H1 (cell line): Measurements from ENCODE around the gene AHDC1. TPM values are rescaled to one million over a fixed set of nuclear protein-coding genes. Genes with fewer than 3 reads are reported as not detected.

Experiments
- CTCF ChIA-PET: fragments of 300-600 bp; sonication (Branson Sonifier 250); formaldehyde crosslinking; loops from one replicate; lab custom pipeline; 2021; ENCODE audit not compliant: partially characterized antibody; lab: Charles Lee
- POLR2A ChIA-PET: fragments of 300-600 bp; sonication (Branson Sonifier 250); formaldehyde crosslinking; loops from one replicate; lab custom pipeline; 2021; ENCODE audit warnings: inconsistent platforms; ENCODE audit not compliant: partially characterized antibody; lab: Charles Lee
- DNase-seq, 2 experiments: peaks; one replicate each; pipeline versions ENCODE4 v3.0.0 to v3.0.0-alpha.2; 2010 to 2022; ENCODE audit warnings: low spot score in 2 of 2, low read depth in 1 of 2, mixed read lengths in 1 of 2
- FAIRE-seq: peaks from 2 replicates; lab custom pipeline; 2011; peaks lifted over from hg19 to GRCh38; lab: Jason Lieb, UNC
- H2AFZ ChIP-seq: 2 replicates; pipeline ENCODE4 v1.8.1; 2012; ENCODE audit warnings: low read length, inconsistent platforms
- H2AK5ac ChIP-seq: 2 replicates; pipeline ENCODE4 v1.6.1; 2013; ENCODE audit warnings: low read depth, low read length
- H2BK120ac ChIP-seq: replicated peaks from 2 replicates; pipeline ENCODE3; 2013; ENCODE audit warnings: low read depth, low read length, inconsistent platforms
- H2BK12ac ChIP-seq: 2 replicates; pipeline ENCODE4 v1.6.1; 2013; ENCODE audit warnings: low read depth, low read length
- H2BK15ac ChIP-seq: 2 replicates; pipeline ENCODE4 v1.6.1; 2013; ENCODE audit warnings: low read length
- H2BK20ac ChIP-seq: 2 replicates; pipeline ENCODE4 v1.6.1; 2013; ENCODE audit warnings: low read length
- H2BK5ac ChIP-seq: 2 replicates; pipeline ENCODE4 v1.6.1; 2013; ENCODE audit warnings: low read depth, low read length
- H3K14ac ChIP-seq: 2 replicates; pipeline ENCODE4 v1.6.1; 2013; ENCODE audit warnings: inconsistent platforms; ENCODE audit not compliant: insufficient read length
- H3K18ac ChIP-seq: 2 replicates; pipeline ENCODE4 v1.6.1; 2013; ENCODE audit warnings: low read length; ENCODE audit errors: extremely low read depth
- H3K23ac ChIP-seq: 2 replicates; pipeline ENCODE4 v1.6.1; 2013; ENCODE audit warnings: inconsistent platforms; ENCODE audit not compliant: insufficient read length
- H3K23me2 ChIP-seq: 2 replicates; pipeline ENCODE4 v1.6.1; 2013; ENCODE audit warnings: low read depth, low read length
- H3K27ac ChIP-seq: 2 replicates; pipeline ENCODE4 v1.6.1; 2011; ENCODE audit warnings: low read depth, low read length, inconsistent platforms
- H3K27me3 ChIP-seq, 4 experiments: replicated peaks in 1 of 4; 1 replicate in 1 of 4; 2 replicates in 3 of 4; pipeline versions ENCODE4 v1.6.1 to v1.8.1; 2011 to 2013; ENCODE audit warnings: low read length in 3 of 4, mild to moderate bottlenecking in 3 of 4, inconsistent platforms in 2 of 4, mixed read lengths in 2 of 4, moderate library complexity in 1 of 4; ENCODE audit not compliant: control insufficient read depth in 3 of 4, insufficient read depth in 3 of 4; ENCODE audit errors: extremely low read depth in 1 of 4
- H3K36me3 ChIP-seq, 4 experiments: 2 replicates each; pipeline versions ENCODE4 v1.6.1 to v1.8.1; 2011 to 2013; ENCODE audit warnings: mild to moderate bottlenecking in 4 of 4, low read length in 3 of 4, moderate library complexity in 2 of 4, control low read depth in 1 of 4, inconsistent platforms in 1 of 4; ENCODE audit not compliant: insufficient read depth in 4 of 4, control insufficient read depth in 2 of 4
- H3K4ac ChIP-seq: replicated peaks from 2 replicates; pipeline ENCODE3; 2013; ENCODE audit warnings: low read length, low read depth, mixed read lengths, inconsistent platforms; ENCODE audit not compliant: insufficient read length
- H3K4me1 ChIP-seq, 4 experiments: replicated peaks in 1 of 4; 1 replicate in 1 of 4; 2 replicates in 3 of 4; pipeline versions ENCODE4 v1.6.1 to v1.8.1; 2011 to 2013; ENCODE audit warnings: low read length in 3 of 4, inconsistent platforms in 2 of 4, mixed read lengths in 1 of 4; ENCODE audit not compliant: insufficient read depth in 4 of 4, control insufficient read depth in 3 of 4
- H3K4me2 ChIP-seq, 2 experiments: 2 replicates each; pipeline versions ENCODE4 v1.6.1 to v1.8.1; 2011 to 2013; ENCODE audit warnings: low read depth in 2 of 2, low read length in 2 of 2, control low read depth in 1 of 2, inconsistent platforms in 1 of 2, mild to moderate bottlenecking in 1 of 2; ENCODE audit not compliant: insufficient read depth in 1 of 2
- H3K4me3 ChIP-seq, 4 experiments: fragments of 200-600, 300-600 bp in 1 of 4; sonication (generic), shearing (Covaris generic), sonication (Bioruptor Twin) in 1 of 4; 2 replicates each; pipeline versions ENCODE4 v1.5.1 to v1.8.1; 2011 to 2016; ENCODE audit warnings: low read length in 4 of 4, low read depth in 3 of 4, control low read depth in 2 of 4, inconsistent platforms in 2 of 4, mild to moderate bottlenecking in 2 of 4, mixed read lengths in 1 of 4, moderate library complexity in 1 of 4; ENCODE audit not compliant: insufficient read depth in 2 of 4; ENCODE audit errors: extremely low read depth in 1 of 4
- H3K56ac ChIP-seq: replicated peaks from 2 replicates; pipeline ENCODE3; 2013; ENCODE audit warnings: low read depth, mild to moderate bottlenecking, mixed read lengths, low read length, inconsistent platforms; ENCODE audit not compliant: insufficient read length
- H3K79me1 ChIP-seq: 2 replicates; pipeline ENCODE4 v1.6.1; 2013; ENCODE audit warnings: low read depth, low read length, control low read depth
- H3K79me2 ChIP-seq, 2 experiments: 2 replicates each; pipeline versions ENCODE4 v1.6.1 to v1.8.1; 2012 to 2013; ENCODE audit warnings: low read length in 2 of 2, mild to moderate bottlenecking in 2 of 2, inconsistent platforms in 1 of 2; ENCODE audit not compliant: insufficient read depth in 2 of 2, control insufficient read depth in 1 of 2
- H3K9ac ChIP-seq, 4 experiments: replicated peaks in 1 of 4; 1 replicate in 1 of 4; 2 replicates in 3 of 4; pipeline versions ENCODE4 v1.6.1 to v1.8.1; 2011 to 2013; ENCODE audit warnings: low read depth in 3 of 4, low read length in 3 of 4, control low read depth in 2 of 4, mild to moderate bottlenecking in 2 of 4, moderate library complexity in 2 of 4, inconsistent platforms in 1 of 4; ENCODE audit errors: extremely low read depth in 1 of 4
- H3K9me3 ChIP-seq, 2 experiments: 2 replicates each; pipeline versions ENCODE4 v1.6.1 to v1.8.1; 2012 to 2013; ENCODE audit warnings: mild to moderate bottlenecking in 2 of 2, moderate library complexity in 2 of 2, control low read depth in 1 of 2, inconsistent platforms in 1 of 2, low read depth in 1 of 2, low read length in 1 of 2, mixed read lengths in 1 of 2; ENCODE audit not compliant: insufficient read depth in 2 of 2
- H4K20me1 ChIP-seq, 2 experiments: replicated peaks in 1 of 2; 2 replicates each; pipeline versions ENCODE3 to v1.8.1; 2011 to 2013; ENCODE audit warnings: inconsistent platforms in 2 of 2, low read length in 2 of 2, mild to moderate bottlenecking in 1 of 2; ENCODE audit not compliant: insufficient read depth in 2 of 2, control insufficient read depth in 1 of 2
- H4K5ac ChIP-seq: 2 replicates; pipeline ENCODE4 v1.6.1; 2013; ENCODE audit warnings: low read length, low read depth, mixed read lengths, inconsistent platforms; ENCODE audit not compliant: insufficient read length
- H4K8ac ChIP-seq: 2 replicates; pipeline ENCODE4 v1.8.0; 2013; ENCODE audit warnings: mild to moderate bottlenecking, moderate library complexity, low read length, inconsistent platforms; ENCODE audit not compliant: insufficient read depth; ENCODE audit errors: extremely low read depth
- H4K91ac ChIP-seq: replicated peaks from 2 replicates; pipeline ENCODE3; 2013; ENCODE audit warnings: low read length, mixed read lengths, inconsistent platforms; ENCODE audit not compliant: insufficient read length
- BACH1 ChIP-seq: IDR thresholded peaks from 2 replicates; pipeline ENCODE4 v1.6.1; 2012; ENCODE audit warnings: low read length, improper control_type of control experiment
- CBX8 ChIP-seq: fragments of 300-800, 300-1000 bp; sonication (generic); IDR thresholded peaks from 2 replicates; pipeline ENCODE4 v1.7.1; 2016; ENCODE audit warnings: low read depth, low read length, borderline replicate concordance
- FOSL1 ChIP-seq: IDR thresholded peaks from 2 replicates; pipeline ENCODE4 v1.6.1; 2011; ENCODE audit warnings: mild to moderate bottlenecking, low read depth, low read length, moderate library complexity; ENCODE audit not compliant: insufficient read depth
- HDAC6 ChIP-seq: IDR thresholded peaks from one replicate; pipeline ENCODE4 v1.7.1; 2012; ENCODE audit warnings: low read depth, mild to moderate bottlenecking, inconsistent platforms, low read length, moderate library complexity
- KDM4A ChIP-seq: IDR thresholded peaks from one replicate; pipeline ENCODE4 v1.7.1; 2012; ENCODE audit warnings: low read depth, mild to moderate bottlenecking, moderate library complexity, low read length, inconsistent platforms; ENCODE audit not compliant: severe bottlenecking
- KDM5A ChIP-seq: fragments of 200-600 bp; IDR thresholded peaks from 2 replicates; pipeline ENCODE4 v1.7.1; 2012; ENCODE audit warnings: mild to moderate bottlenecking, low read length, inconsistent platforms, mixed read lengths
- PHF8 ChIP-seq: fragments of 200-600 bp; sonication (generic); conservative IDR thresholded peaks from 2 replicates; pipeline ENCODE4 v1.7.1; 2012; ENCODE audit warnings: low read depth, mild to moderate bottlenecking, inconsistent platforms, low read length, moderate library complexity
- RFX5 ChIP-seq: IDR thresholded peaks from 2 replicates; pipeline ENCODE4 v1.6.1; 2011; ENCODE audit warnings: low read depth, low read length, improper control_type of control experiment, borderline replicate concordance
- SIN3A ChIP-seq, 2 experiments: IDR thresholded peaks in 1 of 2; conservative IDR thresholded peaks in 1 of 2; 2 replicates each; pipeline ENCODE4 v1.6.1; 2011 to 2012; ENCODE audit warnings: low read length in 2 of 2, improper control_type of control experiment in 1 of 2, low read depth in 1 of 2, mild to moderate bottlenecking in 1 of 2
- SIX5 ChIP-seq: IDR thresholded peaks from 2 replicates; pipeline ENCODE4 v1.6.1; 2011; ENCODE audit warnings: mild to moderate bottlenecking, low read depth, low read length
- TAF1 ChIP-seq: IDR thresholded peaks from 2 replicates; pipeline ENCODE4 v1.6.1; 2011; ENCODE audit warnings: mild to moderate bottlenecking, low read depth, low read length
- TEAD4 ChIP-seq: IDR thresholded peaks from 2 replicates; pipeline ENCODE4 v1.6.1; 2012; ENCODE audit warnings: low read depth, low read length, inconsistent platforms, mixed read lengths
- USF2 ChIP-seq: IDR thresholded peaks from 2 replicates; pipeline ENCODE4 v1.6.1; 2011; ENCODE audit warnings: low read length, improper control_type of control experiment
- WGBS, 2 experiments: shearing (Covaris generic) in 1 of 2; methylation state at CpG; one replicate each; pipeline versions ENCODE4 v1.1.6 to v1.1.7; 2013 to 2015; ENCODE audit warnings: low lambda C conversion rate in 2 of 2, mixed read lengths in 2 of 2, inconsistent platforms in 1 of 2, low coverage in 1 of 2, missing lambda C conversion rate in 1 of 2; ENCODE audit not compliant: insufficient replicate concordance in 2 of 2, insufficient coverage in 1 of 2, insufficient read length in 1 of 2; ENCODE audit errors: extremely low coverage in 1 of 2, missing lambda C conversion rate in 1 of 2; 5-methylcytosine and 5-hydroxymethylcytosine counted together
- polyA plus RNA-seq, 7 experiments: library from polyadenylated mRNA; depleted of rRNA in 3 of 7; stranded (reverse) in 5 of 7; unstranded in 2 of 7; fragments of >200 nt in 5 of 7; fragments of 200-250 nt in 2 of 7; gene quantifications; 1 replicate in 5 of 7; 2 replicates in 1 of 7; 4 replicates in 1 of 7; pipeline versions ENCODE4 v1.2.1 to v1.2.3, GENCODE V29; 2011 to 2013; ENCODE audit warnings: missing spikeins in 2 of 7, mixed read lengths in 2 of 7
- total RNA-seq: library from RNA; stranded (reverse); fragmentation: NEBNext Ultra II Directional; extraction: Animal tissue kit (Norgen Biotek cat#: 25700); gene quantifications from 2 replicates; pipeline ENCODE4 v1.2.1, GENCODE V29; 2021

AHDC1 gene
- total and polyA plus RNA-seq, 2 of the 8 experiments (the other 6 are each of a cell fraction or from before 2014, with no cell fraction given), result 4.4 to 35.1 TPM

- Histone ChIP-seq H3K79me2 (peaks cover 0 to 20% of the 10 kb centered on the region in 2 experiments; a peak in 3 of 4 replicates), H3K36me3 (no peaks in the 10 kb centered on the region), H3K4me1 (peaks cover 3 to 19% (median 13%) of the 10 kb centered on the region in 4 experiments; a peak in 6 of 7 replicates), H3K27ac (no peak overlapping the region), H3K23ac (no peak overlapping the region), H3K27me3 (no peaks in the 10 kb centered on the region), H3K14ac (no peak overlapping the region), H2BK120ac (no peak overlapping the region), H3K9ac (no peak overlapping the region), H2BK12ac (no peak overlapping the region), H2BK5ac (no peak overlapping the region), H2AK5ac (no peak overlapping the region), H3K9me3 (no peaks in the 10 kb centered on the region), H3K79me1 (peaks cover 4% of the 10 kb centered on the region; the same call in 1 of the 2 replicates), H4K8ac (no peak overlapping the region), H2BK20ac (no peak overlapping the region), H3K4ac (no peak overlapping the region), H2BK15ac (no peak overlapping the region), H3K56ac (no peak overlapping the region), H4K20me1 (no peaks in the 10 kb centered on the region), H3K23me2 (peaks cover 8% of the 10 kb centered on the region), H4K5ac (no peak overlapping the region), H3K4me3 (no peak overlapping the region), H2AFZ (no peak overlapping the region), H3K18ac (no peak overlapping the region), H4K91ac (no peak overlapping the region), H3K4me2 (no peak overlapping the region)
- no peak for TF ChIP-seq TEAD4
- no peak for TF ChIP-seq KDM4A
- no peak for TF ChIP-seq FOSL1
- no peak for TF ChIP-seq HDAC6
- TF ChIP-seq KDM5A, result no peak
- no peak for TF ChIP-seq SIN3A (conservative IDR thresholded peaks at IDR 0.05 in 1 of 2, IDR thresholded peaks at IDR 0.05 in 1 of 2; ENCODE audit: low read depth in 1 of 2, low read length in 2 of 2)
- no peak for TF ChIP-seq SIX5
- no peak for TF ChIP-seq RFX5
- TF ChIP-seq USF2, result no peak
- no peak for TF ChIP-seq BACH1
- no peak for TF ChIP-seq PHF8
- no peak for TF ChIP-seq CBX8
- no peak for TF ChIP-seq TAF1
- ChIA-PET CTCF (interaction anchor here (0.6 to 2.2 kb wide), 14 partner anchors 9 to 193 kb away, joined by 3 to 8 read pairs (median 3); no protein-coding TSS in a partner anchor), POLR2A (interaction anchor here (1.2 kb wide), 1 partner anchor 71 kb away, joined by 4 read pairs; no protein-coding TSS in a partner anchor)
- 96% methylated on average over 2 of the region's 3 CpGs; no CpG with 5 or more reads in 1 of the 2 experiments for WGBS, 2 experiments
- DNase-seq (no peak), FAIRE-seq (no peak)
Observed at GRCh38 chr1:27492796-27493195, 111.1 kb downstream of the AHDC1 start.
